ENCODE data around the gene NR3C2. TPM values are rescaled to one million over a fixed set of nuclear protein-coding genes. Genes with fewer than 3 reads are reported as not detected.
"Not testable (repeated sequence)": the region's sequence is repeated elsewhere in the genome, so short reads cannot be mapped to it uniquely, and the experiment has no call there.

The NR3C2 gene
- polyA plus RNA-seq, 2 donors: 0.57 to 0.67 TPM

- Histone ChIP-seq H3K27me3 (ENCODE audit: control insufficient read depth in 1 of 2, insufficient read depth in 2 of 2, low read length in 2 of 2) (no peaks in the 10 kb centered on the region), H3K4me3 (ENCODE audit: low read depth in 1 of 2, low read length in 2 of 2) (no peak overlapping the region), H3K36me3 (ENCODE audit: control insufficient read depth in 2 of 2, insufficient read depth in 2 of 2, low read length in 1 of 2) (no peaks in the 10 kb centered on the region), H3K27ac (ENCODE audit: low read depth in 2 of 2, low read length in 1 of 2) (no peak overlapping the region), H3K9me3 (ENCODE audit: control insufficient read depth in 2 of 2, insufficient read depth in 1 of 2, low read depth in 1 of 2, low read length in 1 of 2) (no peaks in the 10 kb centered on the region), H3K4me1 (ENCODE audit: control insufficient read depth in 2 of 2, insufficient read depth in 2 of 2, low read length in 1 of 2) (no peaks in the 10 kb centered on the region)
- 85 to 89% methylated on average over 2 of the region's 2 CpGs for WGBS, 2 donors
These were observed 109.7 kb downstream of the NR3C2 start for GRCh38 chr4:148332486-148332885.

GRCh38 chr4:148330724-148331123, 111.5 kb downstream of the NR3C2 start:
- Histone ChIP-seq H3K4me3 (ENCODE audit: low read depth in 1 of 2, low read length in 2 of 2) (no peak overlapping the region), H3K27me3 (ENCODE audit: control insufficient read depth in 1 of 2, insufficient read depth in 2 of 2, low read length in 2 of 2) (no peaks in the 10 kb centered on the region), H3K36me3 (ENCODE audit: control insufficient read depth in 2 of 2, insufficient read depth in 2 of 2, low read length in 1 of 2) (no peaks in the 10 kb centered on the region), H3K27ac (ENCODE audit: low read depth in 2 of 2, low read length in 1 of 2) (no peak overlapping the region), H3K9me3 (ENCODE audit: control insufficient read depth in 2 of 2, insufficient read depth in 1 of 2, low read depth in 1 of 2, low read length in 1 of 2) (no peaks in the 10 kb centered on the region), H3K4me1 (ENCODE audit: control insufficient read depth in 2 of 2, insufficient read depth in 2 of 2, low read length in 1 of 2) (no peaks in the 10 kb centered on the region)
- 96 to 97% methylated on average over 3 of the region's 3 CpGs for WGBS, 2 donors

GRCh38 chr4:148330161-148330560, 112.1 kb downstream of the NR3C2 start:
- Histone ChIP-seq H3K36me3 (ENCODE audit: control insufficient read depth in 2 of 2, insufficient read depth in 2 of 2, low read length in 1 of 2) (no peaks in the 10 kb centered on the region), H3K27me3 (ENCODE audit: control insufficient read depth in 1 of 2, insufficient read depth in 2 of 2, low read length in 2 of 2) (no peaks in the 10 kb centered on the region), H3K9me3 (ENCODE audit: control insufficient read depth in 2 of 2, insufficient read depth in 1 of 2, low read depth in 1 of 2, low read length in 1 of 2) (no peaks in the 10 kb centered on the region), H3K27ac (ENCODE audit: low read depth in 2 of 2, low read length in 1 of 2) (no peak overlapping the region), H3K4me1 (ENCODE audit: control insufficient read depth in 2 of 2, insufficient read depth in 2 of 2, low read length in 1 of 2) (no peaks in the 10 kb centered on the region), H3K4me3 (ENCODE audit: low read depth in 1 of 2, low read length in 2 of 2) (no peak overlapping the region)
- 83 to 86% methylated on average over 5 of the region's 5 CpGs for WGBS, 2 donors

- Histone ChIP-seq H3K4me1 (ENCODE audit: control insufficient read depth in 2 of 2, insufficient read depth in 2 of 2, low read length in 1 of 2) (no peaks in the 10 kb centered on the region), H3K27ac (ENCODE audit: low read depth in 2 of 2, low read length in 1 of 2) (no peak overlapping the region), H3K9me3 (ENCODE audit: control insufficient read depth in 2 of 2, insufficient read depth in 1 of 2, low read depth in 1 of 2, low read length in 1 of 2) (no peaks in the 10 kb centered on the region), H3K4me3 (ENCODE audit: low read depth in 1 of 2, low read length in 2 of 2) (no peak overlapping the region), H3K27me3 (ENCODE audit: control insufficient read depth in 1 of 2, insufficient read depth in 2 of 2, low read length in 2 of 2) (no peaks in the 10 kb centered on the region), H3K36me3 (ENCODE audit: control insufficient read depth in 2 of 2, insufficient read depth in 2 of 2, low read length in 1 of 2) (no peaks in the 10 kb centered on the region)
- 94 to 96% methylated on average over 5 of the region's 5 CpGs for WGBS, 2 donors
These were observed 112.5 kb downstream of the NR3C2 start for GRCh38 chr4:148329751-148330150.

GRCh38 chr4:148327683-148328082, 114.5 kb downstream of the NR3C2 start:
- Histone ChIP-seq H3K36me3 (ENCODE audit: control insufficient read depth in 2 of 2, insufficient read depth in 2 of 2, low read length in 1 of 2) (no peaks in the 10 kb centered on the region), H3K4me1 (ENCODE audit: control insufficient read depth in 2 of 2, insufficient read depth in 2 of 2, low read length in 1 of 2) (no peaks in the 10 kb centered on the region), H3K27ac (ENCODE audit: low read depth in 2 of 2, low read length in 1 of 2) (no peak overlapping the region), H3K9me3 (ENCODE audit: control insufficient read depth in 2 of 2, insufficient read depth in 1 of 2, low read depth in 1 of 2, low read length in 1 of 2) (no peaks in the 10 kb centered on the region), H3K4me3 (ENCODE audit: low read depth in 1 of 2, low read length in 2 of 2) (no peak overlapping the region), H3K27me3 (ENCODE audit: control insufficient read depth in 1 of 2, insufficient read depth in 2 of 2, low read length in 2 of 2) (no peaks in the 10 kb centered on the region)
- 51 to 68% methylated on average over 1 of the region's 1 CpG for WGBS, 2 donors

- not testable (repeated sequence) for H3K4me1 ChIP-seq (ENCODE audit: control insufficient read depth in 2 of 2, insufficient read depth in 2 of 2, low read length in 1 of 2); H3K9me3 ChIP-seq (ENCODE audit: control insufficient read depth in 2 of 2, insufficient read depth in 1 of 2, low read depth in 1 of 2, low read length in 1 of 2); H3K4me3 ChIP-seq (ENCODE audit: low read depth in 1 of 2, low read length in 2 of 2); H3K27ac ChIP-seq (ENCODE audit: low read depth in 2 of 2, low read length in 1 of 2); H3K27me3 ChIP-seq (ENCODE audit: control insufficient read depth in 1 of 2, insufficient read depth in 2 of 2, low read length in 2 of 2); H3K36me3 ChIP-seq (ENCODE audit: control insufficient read depth in 2 of 2, insufficient read depth in 2 of 2, low read length in 1 of 2)
- WGBS, 2 donors: 81 to 88% methylated on average over 14 to 17 of the region's 17 CpGs
These were observed 118.9 kb downstream of the NR3C2 start for GRCh38 chr4:148323316-148323715.

- H3K27ac ChIP-seq (ENCODE audit: low read depth in 2 of 2, low read length in 1 of 2): no peak overlapping the region
- H3K9me3 ChIP-seq (ENCODE audit: control insufficient read depth in 2 of 2, insufficient read depth in 1 of 2, low read depth in 1 of 2, low read length in 1 of 2): no peaks in the 10 kb centered on the region
- no peak overlapping the region for H3K4me3 ChIP-seq (ENCODE audit: low read depth in 1 of 2, low read length in 2 of 2)
- H3K27me3 ChIP-seq (ENCODE audit: control insufficient read depth in 1 of 2, insufficient read depth in 2 of 2, low read length in 2 of 2): no peaks in the 10 kb centered on the region
- H3K4me1 ChIP-seq (ENCODE audit: control insufficient read depth in 2 of 2, insufficient read depth in 2 of 2, low read length in 1 of 2): no peaks in the 10 kb centered on the region
- 81 to 91% methylated on average over 2 of the region's 2 CpGs for WGBS, 2 donors
- no peaks in the 10 kb centered on the region for H3K36me3 ChIP-seq (ENCODE audit: control insufficient read depth in 2 of 2, insufficient read depth in 2 of 2, low read length in 1 of 2)
These were observed 127.2 kb downstream of the NR3C2 start for GRCh38 chr4:148315049-148315448.

- no peak overlapping the region for H3K4me3 ChIP-seq (ENCODE audit: low read depth in 1 of 2, low read length in 2 of 2)
- no peaks in the 10 kb centered on the region for H3K4me1 ChIP-seq (ENCODE audit: control insufficient read depth in 2 of 2, insufficient read depth in 2 of 2, low read length in 1 of 2)
- no peak overlapping the region for H3K27ac ChIP-seq (ENCODE audit: low read depth in 2 of 2, low read length in 1 of 2)
- no peaks in the 10 kb centered on the region for H3K36me3 ChIP-seq (ENCODE audit: control insufficient read depth in 2 of 2, insufficient read depth in 2 of 2, low read length in 1 of 2)
- 31 to 36% methylated on average over 2 of the region's 2 CpGs for WGBS, 2 donors
- no peaks in the 10 kb centered on the region for H3K9me3 ChIP-seq (ENCODE audit: control insufficient read depth in 2 of 2, insufficient read depth in 1 of 2, low read depth in 1 of 2, low read length in 1 of 2)
- no peaks in the 10 kb centered on the region for H3K27me3 ChIP-seq (ENCODE audit: control insufficient read depth in 1 of 2, insufficient read depth in 2 of 2, low read length in 2 of 2)
These were observed 129.2 kb downstream of the NR3C2 start for GRCh38 chr4:148312956-148313490.

- no peaks in the 10 kb centered on the region for H3K4me1 ChIP-seq (ENCODE audit: control insufficient read depth in 2 of 2, insufficient read depth in 2 of 2, low read length in 1 of 2)
- no peaks in the 10 kb centered on the region for H3K36me3 ChIP-seq (ENCODE audit: control insufficient read depth in 2 of 2, insufficient read depth in 2 of 2, low read length in 1 of 2)
- H3K27ac ChIP-seq (ENCODE audit: low read depth in 2 of 2, low read length in 1 of 2): no peak overlapping the region
These were observed 130.7 kb downstream of the NR3C2 start for GRCh38 chr4:148311526-148311925.

GRCh38 chr4:148310756-148311155, 131.5 kb downstream of the NR3C2 start:
- Histone ChIP-seq H3K27me3 (ENCODE audit: control insufficient read depth in 1 of 2, insufficient read depth in 2 of 2, low read length in 2 of 2) (no peaks in the 10 kb centered on the region), H3K4me3 (ENCODE audit: low read depth in 1 of 2, low read length in 2 of 2) (no peak overlapping the region), H3K4me1 (ENCODE audit: control insufficient read depth in 2 of 2, insufficient read depth in 2 of 2, low read length in 1 of 2) (no peaks in the 10 kb centered on the region), H3K9me3 (ENCODE audit: control insufficient read depth in 2 of 2, insufficient read depth in 1 of 2, low read depth in 1 of 2, low read length in 1 of 2) (no peaks in the 10 kb centered on the region), H3K36me3 (ENCODE audit: control insufficient read depth in 2 of 2, insufficient read depth in 2 of 2, low read length in 1 of 2) (no peaks in the 10 kb centered on the region), H3K27ac (ENCODE audit: low read depth in 2 of 2, low read length in 1 of 2) (no peak overlapping the region)
- WGBS, 2 donors: 89 to 96% methylated on average over 3 of the region's 3 CpGs

More at GRCh38 chr4:148311526-148311925, 130.7 kb downstream of the NR3C2 start:
- no peaks in the 10 kb centered on the region for H3K9me3 ChIP-seq (ENCODE audit: control insufficient read depth in 2 of 2, insufficient read depth in 1 of 2, low read depth in 1 of 2, low read length in 1 of 2)
- H3K4me3 ChIP-seq (ENCODE audit: low read depth in 1 of 2, low read length in 2 of 2): no peak overlapping the region
- no peaks in the 10 kb centered on the region for H3K27me3 ChIP-seq (ENCODE audit: control insufficient read depth in 1 of 2, insufficient read depth in 2 of 2, low read length in 2 of 2)
